NCI-H69 (cell line): Measurements from ENCODE around the gene TAS2R9.
"Not testable (repeated sequence)": the region's sequence is repeated elsewhere in the genome, so short reads cannot be mapped to it uniquely, and the experiment has no call there.

Experiments
- DNase-seq: peaks from one replicate; lab custom pipeline; 2025; lab: John Stamatoyannopoulos, UW

The TAS2R9 gene

GRCh38 chr12:10810068-10810467 lies at the start of gene TAS2R9:
TSS of gene TAS2R9 (minus strand) at chr12:10810168. CDS start at chr12:10810075, 93 bp downstream.
- no peak for DNase-seq

- DNase-seq, result no peak
Measured at GRCh38 chr12:10855807-10856206, 45.8 kb upstream of the TAS2R9 start.

- no peak for DNase-seq
Measured at GRCh38 chr12:10853776-10854175, 43.8 kb upstream of the TAS2R9 start.

GRCh38 chr12:10851243-10851858 lies 41.4 kb upstream of the TAS2R9 start:
- DNase-seq, result no peak

- no peak for DNase-seq
Measured at GRCh38 chr12:10849425-10849878, 39.5 kb upstream of the TAS2R9 start, which contains the start of gene PRR4. TSS of gene PRR4 (minus strand) at chr12:10849475. CDS start at chr12:10849437, 38 bp downstream.

- no peak for DNase-seq
Measured at GRCh38 chr12:10847744-10848143, 37.8 kb upstream of the TAS2R9 start.

- DNase-seq, result no peak
Measured at GRCh38 chr12:10842862-10843261, 32.9 kb upstream of the TAS2R9 start.

GRCh38 chr12:10838461-10838860 lies 28.5 kb upstream of the TAS2R9 start:
- no peak for DNase-seq

- DNase-seq, result no peak
Measured at GRCh38 chr12:10829994-10830393, 20.0 kb upstream of the TAS2R9 start.

GRCh38 chr12:10826258-10826657 lies 16.3 kb upstream of the TAS2R9 start, which contains the start of gene TAS2R10:
TSS of gene TAS2R10 (minus strand) at chr12:10826358. CDS start at chr12:10826269, 89 bp downstream.
- DNase-seq, result no peak

GRCh38 chr12:10824957-10825356 lies 15.0 kb upstream of the TAS2R9 start:
- DNase-seq, result no peak

- DNase-seq, result no peak
Measured at GRCh38 chr12:10811883-10812536, 2.0 kb upstream of the TAS2R9 start.

- no peak for DNase-seq
Measured at GRCh38 chr12:10807186-10807585, 2.8 kb downstream of the TAS2R9 start, which contains the start of gene TAS2R8. TSS of gene TAS2R8 (minus strand) at chr12:10807286. CDS start at chr12:10806980, 306 bp downstream.

GRCh38 chr12:10802587-10802986 lies 7.4 kb downstream of the TAS2R9 start, which contains the start of gene TAS2R7:
TSS of gene TAS2R7 (minus strand) at chr12:10802627. CDS start at chr12:10802570, 57 bp downstream.
- DNase-seq, result peak; percentile 72

- DNase-seq, result no peak
Measured at GRCh38 chr12:10801741-10802140, 8.2 kb downstream of the TAS2R9 start.

GRCh38 chr12:10794222-10794621 lies 15.7 kb downstream of the TAS2R9 start:
- no peak for DNase-seq

- DNase-seq, result not testable (repeated sequence)
Measured at GRCh38 chr12:10791769-10792168, 18.2 kb downstream of the TAS2R9 start.

GRCh38 chr12:10783252-10783651 lies 26.7 kb downstream of the TAS2R9 start:
- DNase-seq, result no peak

GRCh38 chr12:10779103-10779502 lies 30.9 kb downstream of the TAS2R9 start:
- DNase-seq, result no peak

- DNase-seq, result peak; percentile 11
Measured at GRCh38 chr12:10771132-10771733, 38.7 kb downstream of the TAS2R9 start.

GRCh38 chr12:10759657-10760056 lies 50.3 kb downstream of the TAS2R9 start:
- DNase-seq, result no peak
